NB4 (cell line): ENCODE data around the gene GABRG3.
"Not testable (repeated sequence)": the region's sequence is repeated elsewhere in the genome, so short reads cannot be mapped to it uniquely, and the experiment has no call there.

Experiments used
- DNase-seq: peaks from one replicate; pipeline ENCODE4 v3.0.0; 2010; ENCODE audit warnings: low read depth
- H3K4me3 ChIP-seq: one replicate; pipeline ENCODE4 v1.5.1; 2011; ENCODE audit warnings: mild to moderate bottlenecking, low read depth, low read length, moderate library complexity
- CTCF ChIP-seq: IDR thresholded peaks from one replicate; pipeline ENCODE4 v1.5.1; 2012; ENCODE audit warnings: low read depth, low read length
- MAX ChIP-seq: IDR thresholded peaks from 2 replicates; pipeline ENCODE4 v1.6.1; 2011; ENCODE audit warnings: low read depth, low read length
- MYC ChIP-seq: IDR thresholded peaks from 2 replicates; pipeline ENCODE4 v1.6.1; 2011; ENCODE audit warnings: low read depth, low read length
- POLR2A ChIP-seq: IDR thresholded peaks from 2 replicates; pipeline ENCODE4 v1.6.1; 2011; ENCODE audit warnings: mild to moderate bottlenecking; ENCODE audit not compliant: insufficient read length; ENCODE audit errors: extremely low read depth

The GABRG3 gene

GRCh38 chr15:26996250-26996649 lies 25.3 kb downstream of the GABRG3 start:
- H3K4me3 ChIP-seq: no peak overlapping the region
- TF ChIP-seq POLR2A (no peak), MYC (no peak), CTCF (no peak), MAX (no peak)
- DNase-seq: no peak

DNA sequence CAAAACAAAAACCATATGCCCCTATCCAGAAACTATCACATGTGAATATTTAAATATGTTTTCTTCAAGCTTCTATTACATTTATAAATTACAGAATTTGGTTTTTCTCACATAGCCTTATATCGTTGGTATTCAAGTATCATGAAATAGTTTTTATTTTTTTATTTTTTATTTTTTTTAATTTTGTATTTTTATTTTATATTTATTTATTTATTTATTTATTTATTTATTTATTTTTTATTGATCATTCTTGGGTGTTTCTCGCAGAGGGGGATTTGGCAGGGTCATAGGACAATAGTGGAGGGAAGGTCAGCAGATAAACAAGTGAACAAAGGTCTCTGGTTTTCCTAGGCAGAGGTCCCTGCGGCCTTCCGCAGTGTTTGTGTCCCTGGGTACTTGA lies 32.0 kb downstream of the GABRG3 start:
- DNase-seq: not testable (repeated sequence)

DNA sequence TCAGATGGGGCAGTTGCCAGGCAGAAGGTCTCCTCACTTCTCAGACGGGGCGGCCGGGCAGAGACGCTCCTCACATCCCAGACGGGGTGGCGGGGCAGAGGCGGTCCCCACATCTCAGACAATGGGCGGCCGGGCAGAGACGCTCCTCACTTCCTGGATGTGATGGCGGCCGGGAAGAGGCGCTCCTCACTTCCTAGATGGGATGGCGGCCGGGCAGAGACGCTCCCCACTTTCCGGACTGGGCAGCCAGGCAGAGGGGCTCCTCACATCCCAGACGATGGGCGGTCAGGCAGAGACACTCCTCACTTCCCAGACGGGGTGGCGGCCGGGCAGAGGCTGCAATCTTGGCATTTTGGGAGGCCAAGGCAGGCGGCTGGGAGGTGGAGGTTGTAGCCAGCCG lies 33.2 kb downstream of the GABRG3 start:
- DNase-seq, H3K4me3 ChIP-seq: not testable (repeated sequence)

More for the DNA sequence above, 32.0 kb downstream of the GABRG3 start:
- not testable (repeated sequence) for H3K4me3 ChIP-seq

GRCh38 chr15:27017168-27017809 lies 46.3 kb downstream of the GABRG3 start:
- H3K4me3 ChIP-seq: no peak overlapping the region
- peak; percentile 95 for TF ChIP-seq CTCF
- TF ChIP-seq MAX: no peak
- TF ChIP-seq MYC: 0 out of 2 replicates have a peak, but pooled peaks have one; percentile 19
- DNase-seq: peak; percentile 71

GRCh38 chr15:27019687-27020086 lies 48.7 kb downstream of the GABRG3 start:
- no peak for DNase-seq
- no peak for TF ChIP-seq MAX
- no peak for TF ChIP-seq MYC
- TF ChIP-seq CTCF: no peak
- no peak for TF ChIP-seq POLR2A
- H3K4me3 ChIP-seq: no peak overlapping the region

- no peak for DNase-seq
- H3K4me3 ChIP-seq: no peak overlapping the region
- TF ChIP-seq CTCF (no peak), MYC (no peak), POLR2A (no peak), MAX (no peak)
Measured at GRCh38 chr15:27025481-27025966, 54.5 kb downstream of the GABRG3 start.

GRCh38 chr15:27027229-27027628 lies 56.2 kb downstream of the GABRG3 start:
- TF ChIP-seq MAX (no peak), POLR2A (no peak), CTCF (no peak), MYC (no peak)
- no peak for DNase-seq
- no peak overlapping the region for H3K4me3 ChIP-seq
